ENCODE measurements around the gene ARHGAP27.
"Not testable (repeated sequence)": the region's sequence is repeated elsewhere in the genome, so short reads cannot be mapped to it uniquely, and the experiment has no call there.

ARHGAP27 gene

GRCh38 chr17:45357364-45357997, 75.2 kb downstream of the ARHGAP27 start:
- DNase-seq (ENCODE audit: low spot score) = no peak

- DNase-seq (ENCODE audit: low spot score) = no peak
Observed at GRCh38 chr17:45355087-45355486, 77.6 kb downstream of the ARHGAP27 start.

- DNase-seq (ENCODE audit: low spot score) = no peak
Observed at GRCh38 chr17:45353043-45353442, 79.6 kb downstream of the ARHGAP27 start.

GRCh38 chr17:45351831-45352230, 80.8 kb downstream of the ARHGAP27 start:
- no peak for DNase-seq (ENCODE audit: low spot score)

- no peak for DNase-seq (ENCODE audit: low spot score)
Observed at GRCh38 chr17:45347444-45347843, 85.2 kb downstream of the ARHGAP27 start.

GRCh38 chr17:45346216-45347015, 86.3 kb downstream of the ARHGAP27 start:
- no peak for DNase-seq (ENCODE audit: low spot score)

GRCh38 chr17:45345554-45346215, 87.0 kb downstream of the ARHGAP27 start:
- DNase-seq (ENCODE audit: low spot score) = no peak

GRCh38 chr17:45345246-45345553, 87.5 kb downstream of the ARHGAP27 start:
- DNase-seq (ENCODE audit: low spot score) = no peak

GRCh38 chr17:45343967-45344664, 88.6 kb downstream of the ARHGAP27 start:
- not testable (repeated sequence) for DNase-seq (ENCODE audit: low spot score)
